HEK293T (cell line): ENCODE results near the gene RBFOX2.

Experiments
- ELF4 ChIP-seq: fragments of 450-650 bp; IDR thresholded peaks from 2 replicates; pipeline ENCODE4 v1.6.1; 2017; ENCODE audit warnings: antibody characterized with exemption
- FOXK2 ChIP-seq: fragments of 450-650 bp; IDR thresholded peaks from 2 replicates; pipeline ENCODE4 v1.6.1; 2016; ENCODE audit warnings: mild to moderate bottlenecking
- FOXM1 ChIP-seq: fragments of 450-650 bp; IDR thresholded peaks from 2 replicates; pipeline ENCODE4 v1.6.1; 2017; ENCODE audit warnings: mild to moderate bottlenecking, borderline replicate concordance
- HDGF ChIP-seq: fragments of 450-650 bp; IDR thresholded peaks from 2 replicates; pipeline ENCODE4 v1.6.1; 2017; ENCODE audit warnings: antibody characterized with exemption, borderline replicate concordance
- SUZ12 ChIP-seq: fragments of 450-650 bp; IDR thresholded peaks from 2 replicates; pipeline ENCODE4 v1.6.1; 2016; ENCODE audit warnings: mild to moderate bottlenecking
- TARDBP ChIP-seq: fragments of 450-650 bp; IDR thresholded peaks from 2 replicates; pipeline ENCODE4 v1.6.1; 2016

DNA sequence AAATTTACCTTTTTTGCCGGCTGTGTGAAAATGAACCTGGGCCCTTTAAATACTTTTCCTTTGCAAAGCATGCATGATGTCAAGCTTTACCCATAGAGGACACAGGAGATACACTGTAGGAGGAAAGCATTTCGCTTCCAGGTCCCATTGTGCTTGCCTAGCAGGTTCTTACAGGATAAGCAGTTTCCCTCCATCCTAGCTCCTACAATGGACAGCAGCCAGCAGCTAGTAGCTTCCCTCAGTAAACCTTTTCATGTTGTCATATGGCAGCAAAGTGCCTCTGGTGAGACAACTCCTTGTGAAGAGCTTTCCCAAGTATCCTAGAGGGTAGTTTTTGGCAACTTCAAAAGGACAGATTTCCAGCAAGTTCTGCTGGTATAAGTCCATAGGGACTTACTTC lies 78.4 kb downstream of the RBFOX2 start:
- TF ChIP-seq FOXK2: no peak
- no peak for TF ChIP-seq ELF4
- no peak for TF ChIP-seq HDGF
- TF ChIP-seq SUZ12: no peak
- TF ChIP-seq TARDBP: no peak
- no peak for TF ChIP-seq FOXM1
